Activated CD4-positive, alpha-beta T cell treated with anti-CD3 and anti-CD28 coated beads for 36 hours (primary cell): ENCODE data around the gene LMO1. TPM values are rescaled to one million over a fixed set of nuclear protein-coding genes. Genes with fewer than 3 reads are reported as not detected.

ENCODE experiments used
- total RNA-seq, 2 experiments: library from RNA; stranded (reverse); gene quantifications; one replicate each; pipeline ENCODE4 v1.2.3, GENCODE V29; 2021

LMO1 gene
- total RNA-seq, 2 experiments from 2014 or later = not detected

Other genes with a start within 250 kb of the LMO1 start
- gene TUB, start 182.7 kb downstream of the LMO1 start, total RNA-seq = under 1 TPM; 0.33 to 0.48 TPM
- 10 to 100 TPM; 13.9 to 15.8 TPM for gene RIC3, start 94.9 kb downstream of the LMO1 start, total RNA-seq